ENCODE results near the gene LHFPL2.

Gene LHFPL2

GRCh38 chr5:78519198-78519941, 129.2 kb downstream of the LHFPL2 start:
- no peak for DNase-seq (ENCODE audit: low spot score)

DNA sequence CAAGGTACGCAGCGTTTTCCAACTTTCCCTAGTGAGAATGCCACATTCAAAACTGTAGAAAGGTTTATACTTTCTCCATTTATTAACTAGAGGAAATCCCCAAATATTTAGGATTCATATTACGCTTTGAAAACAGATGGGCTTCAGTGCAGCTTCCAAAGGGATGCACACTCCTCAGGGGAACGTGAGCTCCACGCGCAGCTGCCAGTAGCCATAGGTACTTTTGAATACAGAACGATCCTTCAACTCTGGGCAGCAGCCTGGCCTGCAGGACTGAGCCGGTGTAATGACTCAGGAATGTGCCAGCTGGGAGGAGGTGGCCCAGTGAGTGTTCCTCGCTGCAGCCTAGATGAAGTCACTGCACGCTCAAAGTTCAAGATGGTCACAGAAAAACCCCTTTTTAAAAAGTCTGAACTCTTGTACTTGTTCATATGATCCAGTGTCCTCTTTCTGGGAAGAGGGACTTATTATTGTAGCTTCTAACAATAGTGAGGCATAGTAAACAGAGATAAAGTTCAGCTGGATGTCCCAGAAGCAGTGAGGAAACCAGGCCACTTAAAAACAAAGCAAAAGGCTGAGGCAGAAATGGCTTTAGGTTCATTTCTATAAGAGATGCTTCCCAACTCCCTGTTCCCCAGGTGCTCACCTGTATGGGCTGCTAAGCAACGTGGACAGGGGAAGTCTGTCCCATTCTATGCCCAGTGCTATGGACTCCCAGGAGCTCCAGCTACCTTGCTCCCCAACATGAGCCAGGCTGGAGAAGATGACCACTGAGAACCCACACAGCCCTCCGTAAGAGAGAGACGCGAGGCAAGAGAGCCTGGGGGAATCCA, 130.0 kb downstream of the LHFPL2 start:
- DNase-seq (ENCODE audit: low spot score), result no peak

GRCh38 chr5:78515670-78516069, 132.9 kb downstream of the LHFPL2 start:
- DNase-seq (ENCODE audit: low spot score), result no peak

- DNase-seq (ENCODE audit: low spot score), result no peak
These were observed 133.9 kb downstream of the LHFPL2 start for GRCh38 chr5:78514427-78515330.

GRCh38 chr5:78513441-78513840, 135.1 kb downstream of the LHFPL2 start:
- no peak for DNase-seq (ENCODE audit: low spot score)

DNA sequence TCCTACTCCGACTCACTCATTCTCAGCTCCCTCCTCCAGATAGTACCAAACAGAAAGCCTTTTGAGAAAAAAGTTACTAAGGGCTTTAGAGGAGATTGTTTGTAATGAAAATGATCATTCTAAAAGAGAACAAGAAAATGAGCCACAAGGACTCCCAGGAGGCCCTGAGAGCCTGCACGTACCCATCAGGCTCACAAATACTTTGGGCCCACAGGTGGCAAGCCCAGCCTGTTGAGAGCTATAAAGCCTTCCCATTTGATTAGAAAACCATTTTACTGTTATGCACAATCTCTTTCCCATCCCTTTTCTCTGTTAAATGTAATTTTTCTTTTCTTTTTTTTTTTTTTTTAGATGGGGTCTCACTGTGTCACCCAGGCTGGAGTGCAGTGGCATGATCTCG, 136.1 kb downstream of the LHFPL2 start:
- no peak for DNase-seq (ENCODE audit: low spot score)

GRCh38 chr5:78511121-78511906, 137.3 kb downstream of the LHFPL2 start:
- DNase-seq (ENCODE audit: low spot score), result no peak

- DNase-seq (ENCODE audit: low spot score), result peak; percentile 66
These were observed 138.4 kb downstream of the LHFPL2 start for GRCh38 chr5:78509884-78510769.

DNA sequence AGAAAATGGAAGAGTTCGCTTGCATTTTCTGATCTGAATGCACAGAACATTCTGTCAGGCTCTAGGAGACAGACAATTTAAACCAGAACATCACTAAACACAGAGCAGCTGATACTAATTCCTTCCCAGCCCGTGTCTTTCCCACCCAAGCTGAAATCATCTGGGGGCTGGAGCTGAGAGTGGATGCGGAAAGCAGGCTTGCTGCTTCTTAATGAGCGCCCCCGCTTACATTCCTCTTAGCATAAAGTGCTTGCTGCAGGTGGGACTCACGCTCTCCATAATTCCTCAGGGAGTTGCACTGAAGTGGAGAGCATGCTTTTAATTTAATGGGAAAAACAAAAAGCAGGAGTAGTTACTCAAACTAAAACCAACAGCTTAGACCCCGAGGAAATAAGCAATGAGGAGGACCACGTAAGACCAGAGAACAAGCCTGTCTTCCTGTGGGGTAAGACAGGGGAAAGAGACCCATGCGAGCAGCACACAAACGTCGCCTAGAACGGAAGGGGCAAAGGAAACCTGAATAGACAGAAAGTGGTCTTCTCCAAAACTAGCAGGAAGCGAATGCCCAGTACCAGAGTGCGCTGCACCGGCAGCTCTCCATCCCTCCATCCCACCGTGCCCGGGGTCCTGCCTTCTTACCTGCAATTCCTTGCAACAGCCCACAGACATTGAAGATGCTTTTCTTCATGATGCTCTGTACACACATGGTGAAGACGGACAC, 139.3 kb downstream of the LHFPL2 start:
- no peak for DNase-seq (ENCODE audit: low spot score)

DNA sequence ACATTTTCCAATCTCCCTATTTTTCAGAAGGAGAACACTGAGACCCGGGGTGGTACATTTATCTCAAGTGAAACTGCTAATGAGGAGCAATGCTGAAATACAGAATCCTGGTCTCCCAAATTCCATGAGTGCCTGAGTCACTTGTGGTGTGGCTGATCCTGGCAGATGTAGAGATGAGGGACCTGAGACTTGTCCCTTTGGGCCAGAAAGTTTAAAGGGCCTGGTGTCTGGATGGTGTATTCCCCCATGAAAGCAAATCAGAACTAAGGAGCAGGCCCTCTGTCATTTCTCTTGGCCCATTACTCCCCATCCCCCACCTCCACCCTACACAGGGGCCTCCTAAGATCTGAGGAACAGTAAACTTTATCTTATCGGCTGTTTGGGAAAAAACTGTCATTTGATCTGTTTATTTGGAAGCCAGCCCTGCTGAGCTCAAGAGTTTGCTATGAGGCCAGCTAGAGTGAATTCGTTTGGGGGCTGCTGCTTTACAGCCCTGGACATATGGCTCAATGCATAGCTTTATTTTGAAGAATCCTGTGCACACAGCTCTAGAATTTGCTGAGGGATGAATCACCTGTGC, 140.3 kb downstream of the LHFPL2 start:
- DNase-seq (ENCODE audit: low spot score), result no peak

DNA sequence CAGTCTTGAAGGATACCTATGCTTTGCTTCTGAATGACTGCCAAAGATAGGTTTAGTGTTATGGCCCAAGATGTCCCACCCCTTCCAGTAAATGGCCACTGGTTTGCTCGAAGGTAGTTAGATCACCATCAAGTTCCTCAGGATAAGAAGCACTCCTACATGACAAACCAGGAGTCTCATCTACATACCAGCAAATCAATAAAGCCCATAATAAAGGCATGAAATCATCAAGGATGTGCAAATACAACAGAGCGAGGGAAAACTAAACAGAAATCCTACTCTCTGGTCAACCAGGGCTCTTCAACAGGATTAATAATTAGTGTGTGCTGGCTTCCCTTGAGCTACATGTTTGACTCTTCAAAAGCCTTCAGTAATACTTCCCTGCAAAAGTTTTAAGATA, 141.0 kb downstream of the LHFPL2 start:
- no peak for DNase-seq (ENCODE audit: low spot score)

DNA sequence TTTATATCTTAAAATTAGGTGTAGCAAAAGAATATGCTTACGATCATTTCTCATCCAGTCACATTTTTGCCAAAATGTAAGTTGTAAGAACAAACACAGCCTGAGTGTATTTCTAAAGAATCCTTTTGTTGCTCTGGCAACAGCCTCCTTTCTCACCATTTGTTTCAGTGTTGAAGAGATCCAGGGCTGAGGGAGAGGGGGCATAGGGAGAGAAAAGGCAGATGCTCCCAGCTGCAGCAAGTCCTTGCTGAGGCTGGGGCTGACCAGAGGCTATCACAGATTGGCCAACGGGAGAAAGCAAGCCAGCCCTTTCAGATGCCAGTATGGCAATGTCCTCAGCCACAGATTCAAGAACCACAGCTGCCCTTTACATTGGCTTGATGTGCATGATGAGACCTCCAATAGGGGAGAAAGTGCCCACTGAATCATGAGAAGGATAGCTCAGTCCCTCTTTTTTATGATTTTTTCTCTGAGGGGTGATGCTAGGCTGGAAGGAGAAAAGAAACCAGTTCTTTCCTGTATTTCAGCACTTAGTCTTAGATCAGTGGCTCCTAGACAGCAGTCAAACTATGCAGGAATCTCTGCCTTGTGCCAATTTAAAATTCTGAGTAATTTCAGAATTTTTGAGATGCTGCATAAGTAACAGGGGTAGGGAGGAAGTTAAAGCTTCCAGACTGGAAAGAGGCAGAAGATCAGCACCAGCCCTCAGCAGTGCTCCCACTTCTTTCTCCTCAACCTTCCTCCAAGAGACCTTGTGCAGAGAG, 142.1 kb downstream of the LHFPL2 start:
- no peak for DNase-seq (ENCODE audit: low spot score)

- no peak for DNase-seq (ENCODE audit: low spot score)
These were observed 142.7 kb downstream of the LHFPL2 start for GRCh38 chr5:78505860-78506259.

- DNase-seq (ENCODE audit: low spot score), result no peak
These were observed 143.6 kb downstream of the LHFPL2 start for GRCh38 chr5:78504704-78505677.

DNA sequence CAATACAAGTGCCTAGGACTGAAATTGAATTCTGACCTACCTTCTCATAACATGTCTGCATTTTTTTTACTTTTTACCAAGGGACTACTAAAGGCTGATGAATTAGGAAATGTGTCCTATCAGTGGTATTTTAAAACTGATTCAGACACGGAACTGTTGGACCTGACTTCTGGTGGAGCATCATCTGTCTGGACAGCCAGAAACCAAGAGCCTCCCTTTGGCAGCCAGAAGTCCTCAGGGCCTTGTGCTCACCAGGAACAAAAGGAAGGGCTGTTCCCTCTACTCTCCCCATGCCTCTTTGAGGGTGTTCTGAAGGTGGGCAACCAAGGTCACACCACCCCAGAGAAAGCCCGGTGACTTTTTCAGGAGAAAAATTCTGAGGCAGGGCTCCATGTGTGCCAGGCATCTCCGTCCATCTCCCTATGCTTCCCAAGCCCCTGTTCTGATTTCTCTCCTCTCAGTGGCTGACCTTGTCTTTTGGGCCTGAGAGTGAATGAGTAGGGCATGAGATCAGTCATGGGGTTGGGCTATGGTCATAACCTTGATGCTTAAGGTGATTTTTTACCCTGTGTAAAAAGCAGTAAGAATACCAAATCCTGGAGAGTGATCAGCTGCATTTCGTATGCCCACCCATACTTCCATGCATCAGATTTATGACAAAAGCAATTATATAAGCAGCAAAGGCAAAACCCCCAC, 144.5 kb downstream of the LHFPL2 start:
- no peak for DNase-seq (ENCODE audit: low spot score)

GRCh38 chr5:78501411-78502352, 146.9 kb downstream of the LHFPL2 start:
- no peak for DNase-seq (ENCODE audit: low spot score)

Data from germinal center (tissue), 1 donor.